GM13977 (cell line): ENCODE measurements around the gene ZSCAN5B.
A peak's percentile ranks its signal among the peaks of the same experiment; 100 is the strongest.

Experiments used
- DNase-seq: peaks from one replicate; pipeline ENCODE4 v3.0.0; 2012; ENCODE audit warnings: low spot score
- CTCF ChIP-seq: IDR thresholded peaks from 2 replicates; pipeline ENCODE4 v1.5.1; 2012; ENCODE audit warnings: mild to moderate bottlenecking, control low read depth; ENCODE audit not compliant: insufficient read depth; ENCODE audit errors: extremely low read depth, missing control alignments
- in situ Hi-C: fragments of 300-500 bp; cut with MboI; formaldehyde crosslinking; loops from one replicate; pipeline ENCODE4 v1.12.0; 2022; ENCODE audit warnings: low sequenced_read_pairs, low pct_unique_long_range_greater_than_20kb, mixed read lengths, inconsistent platforms; ENCODE audit not compliant: unreplicated experiment

Gene ZSCAN5B

GRCh38 chr19:56140583-56141416 is 56.8 kb downstream of the ZSCAN5B start, which contains the start of gene ZNF444:
Gene ZNF444 (plus strand): TSS chr19:56141287. CDS start chr19:56146912, 5,625 bp downstream.
- in situ Hi-C loops: no loop called here
- DNase-seq: peak; percentile 98
- no peak for TF ChIP-seq CTCF

- no peak for DNase-seq
- TF ChIP-seq CTCF: no peak
- in situ Hi-C loops: no loop called here
These were observed 57.6 kb downstream of the ZSCAN5B start for GRCh38 chr19:56139847-56140582.
